HepG2 (cell line): ENCODE measurements around the gene PRKAG3. TPM values are rescaled to one million over a fixed set of nuclear protein-coding genes. Genes with fewer than 3 reads are reported as not detected.
A peak's percentile ranks its signal among the peaks of the same experiment; 100 is the strongest.

Experiments used
- ETV5 ChIP-seq: IDR thresholded peaks from 2 replicates; pipeline ENCODE4 v1.6.1; 2018; ENCODE audit warnings: missing biosample characterization, missing genetic modification reagents, inconsistent platforms, borderline replicate concordance
- EZH2 ChIP-seq: conservative IDR thresholded peaks from 2 replicates; pipeline ENCODE4 v1.6.1; 2012; ENCODE audit warnings: mild to moderate bottlenecking, low read depth, low read length, moderate library complexity
- SUZ12 ChIP-seq: fragments of 150-350 bp; IDR thresholded peaks from 2 replicates; pipeline ENCODE4 v1.6.1; 2014; ENCODE audit warnings: low read depth, low read length
- ZGPAT ChIP-seq: IDR thresholded peaks from 2 replicates; pipeline ENCODE4 v1.6.1; 2016; ENCODE audit warnings: mild to moderate bottlenecking
- ZNF484 ChIP-seq: sonication (generic); formaldehyde crosslinking; IDR thresholded peaks from 2 replicates; pipeline ENCODE4 v1.5.1; 2020; ENCODE audit warnings: mild to moderate bottlenecking, low read depth, missing genetic modification reagents, borderline replicate concordance
- ZNF570 ChIP-seq: sonication (generic); formaldehyde crosslinking; IDR thresholded peaks from 2 replicates; pipeline ENCODE4 v1.4.0; 2020; ENCODE audit warnings: mild to moderate bottlenecking, missing genetic modification reagents, borderline replicate concordance
- ZNF574 ChIP-seq: sonication (generic); formaldehyde crosslinking; IDR thresholded peaks from 2 replicates; pipeline ENCODE4 v1.4.0; 2020; ENCODE audit warnings: missing genetic modification reagents
- ZNF713 ChIP-seq: sonication (generic); formaldehyde crosslinking; IDR thresholded peaks from 2 replicates; pipeline ENCODE4 v1.4.0; 2020; ENCODE audit warnings: mild to moderate bottlenecking, missing genetic modification reagents
- ZNF800 ChIP-seq: sonication (generic); formaldehyde crosslinking; IDR thresholded peaks from 2 replicates; pipeline ENCODE4 v1.4.0; 2020; ENCODE audit warnings: missing genetic modification reagents
- polyA plus RNA-seq, 8 experiments: library from polyadenylated mRNA; depleted of rRNA in 3 of 8; stranded (reverse) in 7 of 8; unstranded in 1 of 8; fragments of >200 nt; fragmentation: Illumina TruSeq in 4 of 8; extraction: Trizol in 4 of 8; gene quantifications; 2 replicates each; pipeline versions ENCODE4 v1.2.1 to v1.2.3, GENCODE V29; 2011 to 2016; ENCODE audit warnings: low read depth in 4 of 8, missing spikeins in 1 of 8, mixed read lengths in 1 of 8; ENCODE audit not compliant: insufficient read depth in 1 of 8
- total RNA-seq, 5 experiments: library from RNA; depleted of rRNA; stranded (reverse); fragments of >200 nt; fragmentation: Illumina TruSeq; extraction: Trizol; gene quantifications; 2 replicates each; pipeline ENCODE4 v1.2.3, GENCODE V29; 2016; ENCODE audit warnings: low read depth in 1 of 5

PRKAG3 gene
- total and polyA plus RNA-seq, 2 of the 13 experiments (the other 11 are each of a cell fraction or from before 2014, with no cell fraction given), result not detected

GRCh38 chr2:218873359-218874194 lies 42.0 kb upstream of the PRKAG3 start (continued):
- no peak for TF ChIP-seq ZGPAT (CRISPR knock-in tag)
- no peak for TF ChIP-seq ZNF713 (CRISPR knock-in tag)
- TF ChIP-seq ZNF800, result peak; percentile 72; the same call in 1 of the 2 replicates
- TF ChIP-seq EZH2, result peak; percentile 38; the same call in 1 of the 2 replicates
- TF ChIP-seq ZNF574, result no peak
- TF ChIP-seq ZNF484, result no peak
- no peak for TF ChIP-seq ETV5
- no peak for TF ChIP-seq SUZ12
- no peak for TF ChIP-seq ZNF570 (CRISPR knock-in tag)
